ENCODE results near the gene OR14K1.
"Not testable (repeated sequence)": the region's sequence is repeated elsewhere in the genome, so short reads cannot be mapped to it uniquely, and the experiment has no call there.

The OR14K1 gene

GRCh38 chr1:247741756-247742155, 3.3 kb downstream of the OR14K1 start:
- no peak for DNase-seq (ENCODE audit: low read depth)
- TF ChIP-seq, protein P1, sequence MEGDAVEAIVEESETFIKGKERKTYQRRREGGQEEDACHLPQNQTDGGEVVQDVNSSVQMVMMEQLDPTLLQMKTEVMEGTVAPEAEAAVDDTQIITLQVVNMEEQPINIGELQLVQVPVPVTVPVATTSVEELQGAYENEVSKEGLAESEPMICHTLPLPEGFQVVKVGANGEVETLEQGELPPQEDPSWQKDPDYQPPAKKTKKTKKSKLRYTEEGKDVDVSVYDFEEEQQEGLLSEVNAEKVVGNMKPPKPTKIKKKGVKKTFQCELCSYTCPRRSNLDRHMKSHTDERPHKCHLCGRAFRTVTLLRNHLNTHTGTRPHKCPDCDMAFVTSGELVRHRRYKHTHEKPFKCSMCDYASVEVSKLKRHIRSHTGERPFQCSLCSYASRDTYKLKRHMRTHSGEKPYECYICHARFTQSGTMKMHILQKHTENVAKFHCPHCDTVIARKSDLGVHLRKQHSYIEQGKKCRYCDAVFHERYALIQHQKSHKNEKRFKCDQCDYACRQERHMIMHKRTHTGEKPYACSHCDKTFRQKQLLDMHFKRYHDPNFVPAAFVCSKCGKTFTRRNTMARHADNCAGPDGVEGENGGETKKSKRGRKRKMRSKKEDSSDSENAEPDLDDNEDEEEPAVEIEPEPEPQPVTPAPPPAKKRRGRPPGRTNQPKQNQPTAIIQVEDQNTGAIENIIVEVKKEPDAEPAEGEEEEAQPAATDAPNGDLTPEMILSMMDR (IDR thresholded peaks at IDR 0.05; ENCODE audit: control insufficient read depth, extremely low read depth, insufficient read depth): no peak
- H3K4me3 ChIP-seq (ENCODE audit: low read depth, low read length): no peak overlapping the region

DNA sequence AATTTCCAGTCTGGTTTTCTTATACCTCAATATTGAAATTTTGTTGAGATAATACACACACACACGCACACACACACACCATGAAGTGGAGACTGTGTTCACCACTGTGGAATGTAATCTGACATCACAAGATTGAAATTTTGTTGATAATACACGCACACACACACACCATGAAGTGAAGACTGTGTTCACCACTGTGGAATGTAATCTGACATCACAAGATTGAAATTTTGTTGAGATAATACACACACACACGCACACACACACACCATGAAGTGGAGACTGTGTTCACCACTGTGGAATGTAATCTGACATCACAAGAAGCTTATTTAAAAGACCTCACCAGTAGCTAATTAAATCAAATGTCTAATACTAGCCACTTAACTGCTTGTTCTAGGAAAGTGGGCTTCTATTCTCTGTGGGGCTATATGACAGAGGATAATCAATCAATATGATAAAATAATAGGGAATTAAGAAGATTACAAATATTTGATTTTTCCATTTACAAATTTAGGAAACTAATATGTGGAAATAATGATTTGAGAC, 3.9 kb downstream of the OR14K1 start:
- H3K4me3 ChIP-seq (ENCODE audit: low read depth, low read length); DNase-seq (ENCODE audit: low read depth): not testable (repeated sequence)

- H3K4me3 ChIP-seq (ENCODE audit: low read depth, low read length): no peak overlapping the region
- TF ChIP-seq, protein P1 (IDR thresholded peaks at IDR 0.05; ENCODE audit: control insufficient read depth, extremely low read depth, insufficient read depth): no peak
- DNase-seq (ENCODE audit: low read depth): no peak
These were observed 8.0 kb downstream of the OR14K1 start for GRCh38 chr1:247746391-247746935.

GRCh38 chr1:247747616-247748015, 9.2 kb downstream of the OR14K1 start:
- no peak for DNase-seq (ENCODE audit: low read depth)
- no peak overlapping the region for H3K4me3 ChIP-seq (ENCODE audit: low read depth, low read length)
- TF ChIP-seq, protein P1 (IDR thresholded peaks at IDR 0.05; ENCODE audit: control insufficient read depth, extremely low read depth, insufficient read depth): no peak

GRCh38 chr1:247748041-247748440, 9.6 kb downstream of the OR14K1 start, which contains the start of gene OR14A2:
Gene OR14A2 (minus strand): TSS chr1:247748141.
- no peak within 1 kb of the TSS for H3K4me3 ChIP-seq (ENCODE audit: low read depth, low read length)
- TF ChIP-seq, protein P1 (IDR thresholded peaks at IDR 0.05; ENCODE audit: control insufficient read depth, extremely low read depth, insufficient read depth): no peak
- no peak for DNase-seq (ENCODE audit: low read depth)

- no peak for DNase-seq (ENCODE audit: low read depth)
- TF ChIP-seq, protein P1 (IDR thresholded peaks at IDR 0.05; ENCODE audit: control insufficient read depth, extremely low read depth, insufficient read depth): no peak
These were observed 11.5 kb downstream of the OR14K1 start for GRCh38 chr1:247749870-247750269.

DNA sequence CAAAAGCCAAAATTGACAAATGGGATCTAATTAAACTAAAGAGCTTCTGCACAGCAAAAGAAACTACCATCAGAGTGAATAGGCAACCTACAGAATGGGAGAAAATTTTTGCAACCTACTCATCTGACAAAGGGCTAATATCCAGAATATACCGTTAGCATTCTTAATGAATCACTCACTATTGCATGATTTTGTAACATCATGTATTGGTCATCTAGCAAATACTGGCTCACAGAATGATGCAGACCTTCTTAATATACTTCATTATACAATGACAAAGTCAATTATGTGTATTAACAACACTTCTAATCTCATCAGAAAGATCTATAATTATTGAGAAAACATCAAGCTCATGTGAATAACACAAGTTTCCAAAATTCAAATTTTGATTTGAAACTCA, 15.9 kb downstream of the OR14K1 start:
- not testable (repeated sequence) for DNase-seq (ENCODE audit: low read depth); H3K4me3 ChIP-seq (ENCODE audit: low read depth, low read length)

More at GRCh38 chr1:247749870-247750269, 11.5 kb downstream of the OR14K1 start:
- H3K4me3 ChIP-seq (ENCODE audit: low read depth, low read length): no peak overlapping the region

DNA sequence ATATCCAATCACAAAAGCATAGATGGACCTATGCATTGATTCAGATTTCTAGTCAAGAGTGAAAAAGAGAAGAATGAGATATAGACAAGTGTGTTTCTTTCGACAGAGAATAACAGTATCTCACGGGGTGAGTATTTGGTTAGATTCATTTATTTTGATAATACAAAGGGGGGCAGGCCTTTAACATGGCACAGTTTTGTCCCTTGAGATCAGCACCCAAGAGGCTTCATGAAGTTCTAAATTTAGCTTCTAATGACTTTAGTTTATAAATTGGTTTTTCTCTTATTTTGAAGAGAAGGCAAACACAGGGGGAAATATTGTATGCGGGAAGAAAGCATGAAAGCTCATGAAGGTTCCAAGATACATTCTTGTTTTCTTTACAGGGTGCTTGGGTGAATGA, 22.0 kb downstream of the OR14K1 start, which contains the start of gene OR1C1:
Gene OR1C1, minus strand, starts transcription at position 101 of the 400 bp plus-strand sequence. CDS start 2,150 bp downstream, outside the sequence.
- H3K4me3 ChIP-seq (ENCODE audit: low read depth, low read length): no peak within 1 kb of the TSS
- TF ChIP-seq, protein P1 (IDR thresholded peaks at IDR 0.05; ENCODE audit: control insufficient read depth, extremely low read depth, insufficient read depth): no peak
- no peak for DNase-seq (ENCODE audit: low read depth)
